ENCODE results near the gene TSPAN9.

TSPAN9 gene

GRCh38 chr12:3195337-3195736 is 118.2 kb downstream of the TSPAN9 start:
- TF ChIP-seq CTCF (conservative IDR thresholded peaks at IDR 0.05; ENCODE audit: low read length) = no peak
- DNase-seq (ENCODE audit: low read depth) = no peak
- H3K4me3 ChIP-seq (ENCODE audit: low read length) = no peak overlapping the region

GRCh38 chr12:3195859-3196483 is 118.8 kb downstream of the TSPAN9 start:
- no peak overlapping the region for H3K4me3 ChIP-seq (ENCODE audit: low read length)
- no peak for TF ChIP-seq CTCF (conservative IDR thresholded peaks at IDR 0.05; ENCODE audit: low read length)
- no peak for DNase-seq (ENCODE audit: low read depth)

GRCh38 chr12:3196488-3196887 is 119.3 kb downstream of the TSPAN9 start:
- H3K4me3 ChIP-seq (ENCODE audit: low read length) = no peak overlapping the region
- no peak for TF ChIP-seq CTCF (conservative IDR thresholded peaks at IDR 0.05; ENCODE audit: low read length)
- DNase-seq (ENCODE audit: low read depth) = no peak

- no peak for DNase-seq (ENCODE audit: low read depth)
- no peak for TF ChIP-seq CTCF (conservative IDR thresholded peaks at IDR 0.05; ENCODE audit: low read length)
- H3K4me3 ChIP-seq (ENCODE audit: low read length) = no peak overlapping the region
Observed at GRCh38 chr12:3197131-3197818, 120.1 kb downstream of the TSPAN9 start.

GRCh38 chr12:3199551-3200031 is 122.4 kb downstream of the TSPAN9 start:
- H3K4me3 ChIP-seq (ENCODE audit: low read length) = peak overlapping the region; percentile 51
- no peak for TF ChIP-seq CTCF (conservative IDR thresholded peaks at IDR 0.05; ENCODE audit: low read length)
- no peak for DNase-seq (ENCODE audit: low read depth)

- H3K4me3 ChIP-seq (ENCODE audit: low read length) = peak overlapping the region; percentile 51
- peak; percentile 26 for DNase-seq (ENCODE audit: low read depth)
- no peak for TF ChIP-seq CTCF (conservative IDR thresholded peaks at IDR 0.05; ENCODE audit: low read length)
Observed at GRCh38 chr12:3200032-3200617, 122.9 kb downstream of the TSPAN9 start.

Data from AG10803 (cell line).